NCI-H774 (cell line): ENCODE measurements around the gene KDM4B.
"Not testable (repeated sequence)": the region's sequence is repeated elsewhere in the genome, so short reads cannot be mapped to it uniquely, and the experiment has no call there.

ENCODE experiments used
- DNase-seq: peaks from one replicate; lab custom pipeline; 2025; lab: John Stamatoyannopoulos, UW

KDM4B gene

GRCh38 chr19:4968462-4969291 lies at the start of gene KDM4B:
Gene KDM4B, plus strand, starts transcription at chr19:4969113. Its CDS starts 63,778 bp downstream, at chr19:5032891.
- DNase-seq: peak; percentile 99

GRCh38 chr19:4922530-4923275 lies 46.2 kb upstream of the KDM4B start:
- DNase-seq: no peak

GRCh38 chr19:4923276-4923747 lies 45.6 kb upstream of the KDM4B start:
- DNase-seq: no peak

GRCh38 chr19:4929186-4929585 lies 39.7 kb upstream of the KDM4B start:
- no peak for DNase-seq

GRCh38 chr19:4930664-4931063 lies 38.2 kb upstream of the KDM4B start:
- no peak for DNase-seq

- DNase-seq: no peak
These were observed 36.2 kb upstream of the KDM4B start for GRCh38 chr19:4932711-4933110.

GRCh38 chr19:4933528-4933927 lies 35.4 kb upstream of the KDM4B start:
- no peak for DNase-seq

GRCh38 chr19:4935444-4935843 lies 33.5 kb upstream of the KDM4B start:
- DNase-seq: no peak

GRCh38 chr19:4937060-4937459 lies 31.9 kb upstream of the KDM4B start:
- no peak for DNase-seq

GRCh38 chr19:4938461-4938860 lies 30.5 kb upstream of the KDM4B start:
- not testable (repeated sequence) for DNase-seq

GRCh38 chr19:4939466-4939865 lies 29.4 kb upstream of the KDM4B start:
- DNase-seq: no peak

GRCh38 chr19:4941638-4942169 lies 27.2 kb upstream of the KDM4B start:
- not testable (repeated sequence) for DNase-seq

GRCh38 chr19:4950650-4951049 lies 18.3 kb upstream of the KDM4B start:
- DNase-seq: not testable (repeated sequence)

- no peak for DNase-seq
These were observed 17.3 kb upstream of the KDM4B start for GRCh38 chr19:4951656-4952055.

- no peak for DNase-seq
These were observed 16.0 kb upstream of the KDM4B start for GRCh38 chr19:4952945-4953344.

- not testable (repeated sequence) for DNase-seq
These were observed 14.4 kb upstream of the KDM4B start for GRCh38 chr19:4954320-4955149.

GRCh38 chr19:4955274-4955673 lies 13.6 kb upstream of the KDM4B start:
- DNase-seq: no peak

- DNase-seq: no peak
These were observed 10.9 kb upstream of the KDM4B start for GRCh38 chr19:4957981-4958380.

GRCh38 chr19:4962085-4962619 lies 6.8 kb upstream of the KDM4B start:
- no peak for DNase-seq

- no peak for DNase-seq
These were observed 3.9 kb upstream of the KDM4B start for GRCh38 chr19:4965061-4965460.

GRCh38 chr19:4966591-4966990 lies 2.3 kb upstream of the KDM4B start:
- no peak for DNase-seq
